MCF 10A (cell line): Measurements from ENCODE around the gene NFKB2. TPM values are rescaled to one million over a fixed set of nuclear protein-coding genes. Genes with fewer than 3 reads are reported as not detected.

Experiments used
- BruUV-seq: library from RNA; stranded (reverse); fragments of 400-500 nt; replicated peaks from 2 replicates; lab custom pipeline; 2021; lab: Mats Ljungman, UMichigan
- CTCF ChIA-PET: fragments of 300-600 bp; sonication (Branson Sonifier 250); formaldehyde crosslinking; extraction: SDS; loops from one replicate; lab custom pipeline; 2021; ENCODE audit warnings: antibody characterized with exemption, inconsistent platforms; lab: Yijun Ruan, JAX
- POLR2A ChIA-PET: fragments of 300-600, 350-650 bp; sonication (Branson Sonifier 250); formaldehyde crosslinking; extraction: SDS; loops from one replicate; lab custom pipeline; 2020; ENCODE audit warnings: antibody characterized with exemption, inconsistent platforms; lab: Yijun Ruan, JAX
- DNase-seq: peaks from one replicate; pipeline ENCODE4 v3.0.0-alpha.2; 2018; ENCODE audit not compliant: unreplicated experiment
- H3K27ac Mint-ChIP-seq: one replicate; pipeline ENCODE4 v1.8.0; 2022; ENCODE audit warnings: mild to moderate bottlenecking, low read depth, mixed read lengths; ENCODE audit not compliant: unreplicated experiment
- H3K27me3 Mint-ChIP-seq: one replicate; pipeline ENCODE4 v1.8.0; 2022; ENCODE audit warnings: mixed read lengths; ENCODE audit not compliant: insufficient read depth, unreplicated experiment
- H3K36me3 Mint-ChIP-seq: one replicate; pipeline ENCODE4 v1.8.0; 2022; ENCODE audit warnings: mild to moderate bottlenecking, moderate library complexity, mixed read lengths; ENCODE audit not compliant: insufficient read depth, unreplicated experiment
- H3K4me1 Mint-ChIP-seq: one replicate; pipeline ENCODE4 v1.8.0; 2022; ENCODE audit warnings: mixed read lengths; ENCODE audit not compliant: insufficient read depth, unreplicated experiment
- H3K4me3 Mint-ChIP-seq: one replicate; pipeline ENCODE4 v1.8.0; 2022; ENCODE audit warnings: mild to moderate bottlenecking, moderate library complexity, mixed read lengths; ENCODE audit not compliant: unreplicated experiment
- H3K9me3 Mint-ChIP-seq: one replicate; pipeline ENCODE4 v1.8.0; 2022; ENCODE audit warnings: mixed read lengths; ENCODE audit not compliant: unreplicated experiment
- CTCF ChIP-seq: fragments of 200-600 bp; IDR thresholded peaks from one replicate; pipeline ENCODE4 v1.8.0; 2022; ENCODE audit warnings: antibody characterized with exemption, mild to moderate bottlenecking; ENCODE audit not compliant: unreplicated experiment
- intact Hi-C: fragments of 100-400 bp; cut with micrococcal nuclease; formaldehyde crosslinking; loops from 2 replicates; pipeline ENCODE4 v1.14.1; 2022
- total RNA-seq: library from RNA; stranded (reverse); gene quantifications from 2 replicates; pipeline ENCODE4 v1.2.3, GENCODE V29; 2022

NFKB2 gene
- total RNA-seq, 1 experiment from 2014 or later: 76.2 TPM

DNA sequence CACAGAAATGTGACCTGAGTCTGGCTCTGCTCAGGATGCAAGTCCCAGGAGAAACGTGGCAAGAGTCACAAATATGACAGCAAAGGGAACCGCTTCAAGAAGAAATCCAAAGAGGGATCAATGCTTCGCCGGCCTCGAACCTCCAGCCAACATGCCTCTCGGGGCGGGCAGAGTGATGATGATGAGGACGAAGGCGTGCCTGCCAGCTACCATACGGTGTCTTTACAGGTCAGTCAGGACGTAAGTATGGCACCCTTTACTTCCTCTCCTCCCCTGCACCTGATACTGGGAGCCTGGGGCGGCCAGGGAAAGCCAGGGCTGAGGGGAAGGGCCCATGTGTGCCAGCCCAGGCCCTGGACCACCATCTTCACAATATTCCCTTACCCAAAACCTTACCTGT lies 18.6 kb upstream of the NFKB2 start:
- POLR2A ChIA-PET: interaction anchor here (0.9 to 1.4 kb wide), 2 partner anchors 9 to 277 kb away, joined by 3 read pairs; no protein-coding TSS in a partner anchor
- BruUV-seq: TSS peak; percentile 11
- Mint-ChIP-seq H3K4me1 (no peaks in the 10 kb centered on the region), H3K36me3 (peaks cover 71% of the 10 kb centered on the region), H3K27ac (no peak overlapping the region), H3K27me3 (no peaks in the 10 kb centered on the region), H3K9me3 (no peaks in the 10 kb centered on the region), H3K4me3 (no peak overlapping the region)
- no peak for DNase-seq
- CTCF ChIA-PET: interaction anchor here (0.6 to 4.9 kb wide), 5 partner anchors 9 to 815 kb away, joined by 3 to 18 read pairs (median 4); no protein-coding TSS in a partner anchor
- TF ChIP-seq CTCF: no peak
- intact Hi-C loops: no loop called here

GRCh38 chr10:102379383-102379782 lies 16.1 kb upstream of the NFKB2 start:
- DNase-seq: no peak
- ChIA-PET POLR2A (interaction anchor here (0.6 to 1.8 kb wide), 6 partner anchors 14 to 561 kb away, joined by 3 to 4 read pairs (median 4); partner anchors contain the start of genes C10orf95, CUEDC2 and OGA), CTCF (interaction anchor here (0.5 to 4.9 kb wide), 8 partner anchors 11 to 214 kb away, joined by 3 to 18 read pairs (median 4); no protein-coding TSS in a partner anchor)
- Mint-ChIP-seq H3K27ac (no peak overlapping the region), H3K36me3 (peaks cover 69% of the 10 kb centered on the region), H3K27me3 (no peaks in the 10 kb centered on the region), H3K4me3 (no peak overlapping the region), H3K9me3 (no peaks in the 10 kb centered on the region), H3K4me1 (no peaks in the 10 kb centered on the region)
- intact Hi-C loops: no loop called here
- TF ChIP-seq CTCF: no peak
- BruUV-seq: no TSS peak

- H3K27me3 Mint-ChIP-seq: no peaks in the 10 kb centered on the region
- POLR2A ChIA-PET: interaction anchor here (1.2 kb wide), 1 partner anchor 9 kb away, joined by 3 read pairs; no protein-coding TSS in a partner anchor
- CTCF ChIA-PET: interaction anchor here (0.5 to 2.8 kb wide), 8 partner anchors 12 to 156 kb away, joined by 3 to 18 read pairs (median 4); partner anchors contain the start of gene ELOVL3
Observed at GRCh38 chr10:102381983-102382382, 13.5 kb upstream of the NFKB2 start.

DNA sequence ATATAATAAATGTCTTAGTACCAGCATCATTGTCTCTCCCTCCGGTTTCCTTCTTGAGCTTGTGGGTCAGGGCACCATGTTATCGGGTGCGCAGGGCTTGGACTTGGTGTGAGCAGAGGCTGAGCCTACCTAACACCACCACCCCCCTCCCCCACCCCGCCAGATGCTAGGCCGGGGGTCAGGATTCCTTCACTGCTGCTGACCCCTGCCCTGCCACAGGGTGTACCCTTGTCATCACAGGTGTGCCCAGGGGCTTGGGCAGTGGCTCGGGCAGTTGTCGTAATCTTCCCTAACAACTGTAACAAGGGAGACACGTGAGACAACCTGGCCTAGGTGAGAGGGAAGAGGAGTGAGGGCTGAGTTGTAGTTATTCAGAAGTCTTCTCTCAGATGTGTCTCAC lies 12.6 kb upstream of the NFKB2 start:
- Mint-ChIP-seq H3K36me3 (peaks cover 48% of the 10 kb centered on the region), H3K27ac (no peak overlapping the region), H3K4me1 (no peaks in the 10 kb centered on the region), H3K4me3 (no peak overlapping the region), H3K27me3 (no peaks in the 10 kb centered on the region), H3K9me3 (no peaks in the 10 kb centered on the region)
- BruUV-seq: no TSS peak
- no peak for TF ChIP-seq CTCF
- ChIA-PET CTCF (interaction anchor here (1.5 kb wide), 1 partner anchor 16 kb away, joined by 4 read pairs; no protein-coding TSS in a partner anchor), POLR2A (no interaction called here)
- no peak for DNase-seq
- intact Hi-C loops: no loop called here

More at GRCh38 chr10:102381983-102382382, 13.5 kb upstream of the NFKB2 start:
- intact Hi-C loops: no loop called here
- no peaks in the 10 kb centered on the region for H3K4me1 Mint-ChIP-seq
- no peak for DNase-seq
- peaks cover 54% of the 10 kb centered on the region for H3K36me3 Mint-ChIP-seq
- no peak for TF ChIP-seq CTCF
- H3K4me3 Mint-ChIP-seq: no peak overlapping the region
- H3K9me3 Mint-ChIP-seq: no peaks in the 10 kb centered on the region
- H3K27ac Mint-ChIP-seq: no peak overlapping the region
- BruUV-seq: no TSS peak
